ENCODE results near the gene BHLHE40.

DNA sequence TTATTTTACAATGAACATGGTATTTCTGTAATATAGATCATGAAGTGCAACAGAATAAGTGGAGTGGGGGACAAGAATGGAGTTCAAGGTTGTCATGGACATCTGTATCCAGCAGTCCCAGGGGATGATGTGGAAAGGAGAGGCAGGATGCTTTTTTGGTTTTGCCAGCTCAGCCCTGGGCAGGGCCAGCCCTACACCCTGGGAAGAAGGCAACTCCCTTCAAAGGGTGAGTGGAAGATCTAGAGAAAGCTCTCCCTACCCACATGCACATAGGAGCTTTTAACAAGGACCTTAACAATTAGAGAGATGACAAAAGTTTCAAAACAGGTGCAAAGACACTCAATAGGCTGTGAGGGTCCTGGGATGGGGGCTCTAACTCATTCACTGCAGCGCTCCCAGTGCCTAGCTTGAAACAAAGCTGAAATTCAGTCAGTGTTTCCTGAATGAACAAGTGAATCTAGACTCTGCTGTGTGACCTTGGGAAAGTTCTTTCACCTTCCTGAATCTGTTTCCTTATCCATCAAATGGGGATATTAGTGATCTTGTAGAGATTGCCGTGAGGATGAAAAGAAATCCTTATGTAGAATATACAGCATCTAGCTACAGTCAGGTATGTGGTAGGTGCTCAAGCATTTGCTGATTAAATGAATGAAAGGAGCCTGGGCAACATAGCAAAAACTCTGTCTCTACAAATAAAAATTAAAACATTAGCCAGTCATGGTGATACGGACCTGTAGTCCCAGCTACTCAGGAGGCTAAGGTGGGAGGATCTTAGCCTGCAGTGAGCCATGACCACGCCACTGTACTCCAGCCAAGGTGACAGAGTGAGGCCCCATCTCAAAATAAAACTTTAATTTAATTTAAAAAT, 14.3 kb downstream of the BHLHE40 start:
- no peak for TF ChIP-seq CTCF (IDR thresholded peaks at IDR 0.05)
- TF ChIP-seq POLR2AphosphoS5 (IDR thresholded peaks at IDR 0.05): no peak

Measured in sigmoid colon (tissue), 4 donors.